GM18502 (cell line): ENCODE results near the gene VNN1.

Source experiments
- ATAC-seq: cut with Tn5 transposase; IDR thresholded peaks from one replicate; pipeline ENCODE4 v1.9.1; 2021; ENCODE audit warnings: mild to moderate bottlenecking; ENCODE audit not compliant: unreplicated experiment, poor library complexity

The VNN1 gene

GRCh38 chr6:132713352-132714134, at the start of gene VNN1:
VNN1 (minus strand) TSS chr6:132714055; CDS start chr6:132714035, 20 bp downstream.
- peak; percentile 58 for ATAC-seq

- ATAC-seq = peak; percentile 96
Measured at GRCh38 chr6:132763269-132763668, 49.4 kb upstream of the VNN1 start.

- no peak for ATAC-seq
Measured at GRCh38 chr6:132760256-132760655, 46.4 kb upstream of the VNN1 start.

GRCh38 chr6:132758689-132759088, 44.8 kb upstream of the VNN1 start:
- ATAC-seq = no peak

- no peak for ATAC-seq
Measured at GRCh38 chr6:132752255-132752654, 38.4 kb upstream of the VNN1 start.

- no peak for ATAC-seq
Measured at GRCh38 chr6:132751828-132752227, 38.0 kb upstream of the VNN1 start.

- ATAC-seq = peak; percentile 56
Measured at GRCh38 chr6:132751306-132751705, 37.5 kb upstream of the VNN1 start.

- ATAC-seq = peak; percentile 88
Measured at GRCh38 chr6:132750455-132751248, 36.8 kb upstream of the VNN1 start.

GRCh38 chr6:132749111-132749510, 35.3 kb upstream of the VNN1 start:
- no peak for ATAC-seq

- no peak for ATAC-seq
Measured at GRCh38 chr6:132748446-132748845, 34.6 kb upstream of the VNN1 start.

GRCh38 chr6:132746048-132746447, 32.2 kb upstream of the VNN1 start:
- no peak for ATAC-seq

GRCh38 chr6:132742495-132742894, 28.6 kb upstream of the VNN1 start:
- no peak for ATAC-seq

- no peak for ATAC-seq
Measured at GRCh38 chr6:132741281-132741680, 27.4 kb upstream of the VNN1 start.

GRCh38 chr6:132736239-132736638, 22.4 kb upstream of the VNN1 start:
- ATAC-seq = no peak

- no peak for ATAC-seq
Measured at GRCh38 chr6:132734694-132735236, 20.9 kb upstream of the VNN1 start.

- no peak for ATAC-seq
Measured at GRCh38 chr6:132733814-132734213, 20.0 kb upstream of the VNN1 start.

GRCh38 chr6:132733283-132733682, 19.4 kb upstream of the VNN1 start:
- ATAC-seq = no peak

GRCh38 chr6:132731086-132731485, 17.2 kb upstream of the VNN1 start:
- no peak for ATAC-seq

- ATAC-seq = no peak
Measured at GRCh38 chr6:132730560-132730959, 16.7 kb upstream of the VNN1 start.

GRCh38 chr6:132728616-132729015, 14.8 kb upstream of the VNN1 start:
- no peak for ATAC-seq

GRCh38 chr6:132726608-132726975, 12.7 kb upstream of the VNN1 start:
- ATAC-seq = peak; percentile 17
